Measurements from ENCODE around the gene SPEN.

GRCh38 chr1:15931401-15931800 is 83.9 kb downstream of the SPEN start:
- TF ChIP-seq CTCF (conservative IDR thresholded peaks at IDR 0.05 in 1 of 2, IDR thresholded peaks at IDR 0.05 in 1 of 2; ENCODE audit: extremely low read depth in 1 of 2, insufficient read depth in 1 of 2, low read depth in 1 of 2, low read length in 2 of 2) (no peak), EZH2 (IDR thresholded peaks at IDR 0.05; ENCODE audit: borderline replicate concordance, low read length) (no peak)
